ENCODE measurements around the gene THSD4.

The THSD4 gene

GRCh38 chr15:71733122-71733521 lies 617.9 kb downstream of the THSD4 start:
- no peak for DNase-seq (ENCODE audit: low read depth in 1 of 2, low spot score in 1 of 2)
- Histone ChIP-seq H3K4me3 (replicated peaks; ENCODE audit: insufficient read depth, low read length) (no peak overlapping the region), H3K27ac (replicated peaks) (no peak overlapping the region), H3K27me3 (ENCODE audit: insufficient read depth, poor library complexity, severe bottlenecking) (no peaks in the 10 kb centered on the region)
- TF ChIP-seq, protein P1, sequence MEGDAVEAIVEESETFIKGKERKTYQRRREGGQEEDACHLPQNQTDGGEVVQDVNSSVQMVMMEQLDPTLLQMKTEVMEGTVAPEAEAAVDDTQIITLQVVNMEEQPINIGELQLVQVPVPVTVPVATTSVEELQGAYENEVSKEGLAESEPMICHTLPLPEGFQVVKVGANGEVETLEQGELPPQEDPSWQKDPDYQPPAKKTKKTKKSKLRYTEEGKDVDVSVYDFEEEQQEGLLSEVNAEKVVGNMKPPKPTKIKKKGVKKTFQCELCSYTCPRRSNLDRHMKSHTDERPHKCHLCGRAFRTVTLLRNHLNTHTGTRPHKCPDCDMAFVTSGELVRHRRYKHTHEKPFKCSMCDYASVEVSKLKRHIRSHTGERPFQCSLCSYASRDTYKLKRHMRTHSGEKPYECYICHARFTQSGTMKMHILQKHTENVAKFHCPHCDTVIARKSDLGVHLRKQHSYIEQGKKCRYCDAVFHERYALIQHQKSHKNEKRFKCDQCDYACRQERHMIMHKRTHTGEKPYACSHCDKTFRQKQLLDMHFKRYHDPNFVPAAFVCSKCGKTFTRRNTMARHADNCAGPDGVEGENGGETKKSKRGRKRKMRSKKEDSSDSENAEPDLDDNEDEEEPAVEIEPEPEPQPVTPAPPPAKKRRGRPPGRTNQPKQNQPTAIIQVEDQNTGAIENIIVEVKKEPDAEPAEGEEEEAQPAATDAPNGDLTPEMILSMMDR (IDR thresholded peaks at IDR 0.05; ENCODE audit: insufficient read depth, low read length) = no peak
- TF ChIP-seq SPI1 (IDR thresholded peaks at IDR 0.05; ENCODE audit: borderline replicate concordance, low read depth) (no peak), GABPA (IDR thresholded peaks at IDR 0.05; ENCODE audit: low read depth) (no peak), REST (IDR thresholded peaks at IDR 0.05; ENCODE audit: insufficient replicate concordance, low read depth) (no peak), POLR2AphosphoS5 (IDR thresholded peaks at IDR 0.05; ENCODE audit: low read depth) (no peak)

- Histone ChIP-seq H3K27ac (replicated peaks) (no peak overlapping the region), H3K27me3 (ENCODE audit: insufficient read depth, poor library complexity, severe bottlenecking) (no peaks in the 10 kb centered on the region), H3K4me3 (replicated peaks; ENCODE audit: insufficient read depth, low read length) (no peak overlapping the region)
- TF ChIP-seq REST (IDR thresholded peaks at IDR 0.05; ENCODE audit: insufficient replicate concordance, low read depth) = no peak
- TF ChIP-seq SPI1 (IDR thresholded peaks at IDR 0.05; ENCODE audit: borderline replicate concordance, low read depth) = no peak
- TF ChIP-seq, protein P1 (IDR thresholded peaks at IDR 0.05; ENCODE audit: insufficient read depth, low read length) = no peak
- TF ChIP-seq POLR2AphosphoS5 (IDR thresholded peaks at IDR 0.05; ENCODE audit: low read depth) = no peak
- no peak for TF ChIP-seq GABPA (IDR thresholded peaks at IDR 0.05; ENCODE audit: low read depth)
- DNase-seq (ENCODE audit: low read depth in 1 of 2, low spot score in 1 of 2) = no peak
Measured at GRCh38 chr15:71734709-71735384, 619.6 kb downstream of the THSD4 start.

DNA sequence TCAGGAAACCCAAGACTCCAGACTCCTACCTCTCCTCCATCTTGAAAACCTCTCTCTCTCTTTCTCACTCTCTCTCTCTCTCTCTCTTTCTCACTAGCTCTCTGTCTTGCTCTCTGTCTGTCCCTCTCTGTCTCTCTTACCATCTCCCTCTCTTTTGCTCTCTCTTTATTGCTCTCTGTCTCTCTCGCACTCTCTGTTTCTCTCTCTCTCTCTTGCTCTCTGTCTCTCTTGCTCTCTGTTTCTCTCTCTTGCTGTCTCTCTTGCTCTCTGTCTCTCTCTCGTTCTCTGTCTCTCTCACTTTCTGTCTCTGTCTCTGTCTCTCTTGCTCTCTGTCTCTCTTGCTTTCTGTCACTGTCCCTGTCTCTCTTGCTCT lies 620.1 kb downstream of the THSD4 start:
- H3K4me3 ChIP-seq (replicated peaks; ENCODE audit: insufficient read depth, low read length) = no peak overlapping the region
- TF ChIP-seq GABPA (IDR thresholded peaks at IDR 0.05; ENCODE audit: low read depth) = no peak
- TF ChIP-seq, protein P1 (IDR thresholded peaks at IDR 0.05; ENCODE audit: insufficient read depth, low read length) = no peak
- no peak for TF ChIP-seq POLR2AphosphoS5 (IDR thresholded peaks at IDR 0.05; ENCODE audit: low read depth)
- no peak for TF ChIP-seq REST (IDR thresholded peaks at IDR 0.05; ENCODE audit: insufficient replicate concordance, low read depth)
- TF ChIP-seq SPI1 (IDR thresholded peaks at IDR 0.05; ENCODE audit: borderline replicate concordance, low read depth) = no peak
- H3K27ac ChIP-seq (replicated peaks) = no peak overlapping the region
- no peaks in the 10 kb centered on the region for H3K27me3 ChIP-seq (ENCODE audit: insufficient read depth, poor library complexity, severe bottlenecking)
- DNase-seq (ENCODE audit: low read depth in 1 of 2, low spot score in 1 of 2) = no peak

Measured in HL-60 (cell line).